Daoy (cell line): ENCODE data around the gene KCNH1. TPM values are rescaled to one million over a fixed set of nuclear protein-coding genes. Genes with fewer than 3 reads are reported as not detected.
A peak's percentile ranks its signal among the peaks of the same experiment; 100 is the strongest.

Source experiments
- DNase-seq: peaks from one replicate; pipeline ENCODE4 v3.0.0-alpha.2; 2015; ENCODE audit warnings: low read depth
- total RNA-seq: library from RNA; depleted of rRNA; stranded (reverse); fragments of >200 nt; shearing (Covaris generic); gene quantifications from 2 replicates; pipeline ENCODE4 v1.2.3, GENCODE V29; 2014; rRNA removed

KCNH1 gene
- total RNA-seq, 1 experiment from 2014 or later: 2.9 TPM

- peak; percentile 83 for DNase-seq
Observed at GRCh38 chr1:210647406-210648333, 486.3 kb downstream of the KCNH1 start.

- no peak for DNase-seq
Observed at GRCh38 chr1:210646258-210646616, 487.7 kb downstream of the KCNH1 start.

- no peak for DNase-seq
Observed at GRCh38 chr1:210645582-210646257, 488.2 kb downstream of the KCNH1 start.

- no peak for DNase-seq
Observed at GRCh38 chr1:210641582-210641981, 492.4 kb downstream of the KCNH1 start.

GRCh38 chr1:210635108-210635507 is 498.8 kb downstream of the KCNH1 start:
- DNase-seq: no peak

GRCh38 chr1:210633636-210634035 is 500.3 kb downstream of the KCNH1 start:
- no peak for DNase-seq

- DNase-seq: no peak
Observed at GRCh38 chr1:210633140-210633539, 500.8 kb downstream of the KCNH1 start.

GRCh38 chr1:210631399-210631798 is 502.5 kb downstream of the KCNH1 start:
- no peak for DNase-seq

GRCh38 chr1:210629276-210629675 is 504.7 kb downstream of the KCNH1 start:
- no peak for DNase-seq

GRCh38 chr1:210627755-210628154 is 506.2 kb downstream of the KCNH1 start:
- no peak for DNase-seq

Other genes with a start within 250 kb of the KCNH1 start
- 8.1 and 24.0 TPM in 2 replicates for gene RCOR3, start 125.2 kb upstream of the KCNH1 start, total RNA-seq
- gene TRAF5, start 192.7 kb upstream of the KCNH1 start, total RNA-seq: 6.5 and 8.9 TPM in 2 replicates